HCT116 (cell line): Measurements from ENCODE around the gene GALNT2. TPM values are rescaled to one million over a fixed set of nuclear protein-coding genes. Genes with fewer than 3 reads are reported as not detected.
A peak's percentile ranks its signal among the peaks of the same experiment; 100 is the strongest.

Experiments
- ATAC-seq: fragments of 200-7000 bp; cut with Tn5 transposase; 2 replicates; pipeline ENCODE4 v1.9.1; 2020; ENCODE audit warnings: mild to moderate bottlenecking, moderate library complexity
- BruUV-seq: library from RNA; stranded (reverse); fragments of 400-500 nt; replicated peaks from 2 replicates; lab custom pipeline; 2021; lab: Mats Ljungman, UMichigan
- CTCF ChIA-PET: fragments of 300-600 bp; sonication (Branson Sonifier 250); formaldehyde crosslinking; loops from one replicate; lab custom pipeline; 2021; ENCODE audit warnings: antibody characterized with exemption; lab: Charles Lee
- POLR2A ChIA-PET: fragments of 300-600, 350-600 bp; sonication (Branson Sonifier 250); formaldehyde crosslinking; loops from one replicate; lab custom pipeline; 2021; ENCODE audit warnings: antibody characterized with exemption; lab: Charles Lee
- RAD21 ChIA-PET, 2 experiments: fragments of 300-600 bp; sonication (Branson Sonifier 250); formaldehyde crosslinking; loops; one replicate each; lab custom pipeline; 2023; ENCODE audit warnings: low total read pairs in 2 of 2; ENCODE audit not compliant: uncharacterized antibody in 2 of 2, unreplicated experiment in 2 of 2, low non-redundant PET in 1 of 2; lab: Charles Lee
- DNase-seq: peaks from one replicate; pipeline ENCODE4 v3.0.0-alpha.2; 2010; ENCODE audit warnings: low read depth, low spot score
- H2AFZ ChIP-seq: fragments of 200-600 bp; shearing (Covaris generic), sonication (generic); 2 replicates; pipeline ENCODE4 v1.6.1; 2017; ENCODE audit warnings: low read depth, mixed run types, mixed read lengths, antibody characterized with exemption, low read length; ENCODE audit not compliant: poor library complexity, severe bottlenecking
- H3K27ac ChIP-seq: 2 replicates; pipeline ENCODE4 v1.5.1; 2012; ENCODE audit warnings: low read depth, low read length
- H3K27me3 ChIP-seq: fragments of 200-600 bp; sonication (generic); 2 replicates; pipeline ENCODE4 v1.6.1; 2016; ENCODE audit warnings: mixed run types, low read length, mixed read lengths; ENCODE audit not compliant: insufficient read depth
- H3K36me3 ChIP-seq, 2 experiments: fragments of 200-500 bp in 1 of 2; fragments of 200-600 bp in 1 of 2; sonication (Bioruptor generic) in 1 of 2; sonication (generic) in 1 of 2; 2 replicates each; pipeline versions ENCODE4 v1.5.1 to v1.6.1; 2014 to 2016; ENCODE audit warnings: low read length in 2 of 2, inconsistent platforms in 1 of 2, mixed read lengths in 1 of 2, mixed run types in 1 of 2; ENCODE audit not compliant: insufficient read depth in 2 of 2, control insufficient read depth in 1 of 2
- H3K4me1 ChIP-seq, 2 experiments: fragments of 200-600 bp in 1 of 2; sonication (generic) in 1 of 2; 2 replicates each; pipeline versions ENCODE4 v1.5.1 to v1.6.1; 2012 to 2017; ENCODE audit warnings: low read length in 2 of 2, inconsistent platforms in 1 of 2, mild to moderate bottlenecking in 1 of 2, mixed read lengths in 1 of 2, mixed run types in 1 of 2, moderate library complexity in 1 of 2; ENCODE audit not compliant: insufficient read depth in 2 of 2, control insufficient read depth in 1 of 2
- H3K4me2 ChIP-seq: fragments of 200-600 bp; sonication (generic); 2 replicates; pipeline ENCODE4 v1.6.1; 2017; ENCODE audit warnings: mixed run types, low read length, mixed read lengths
- H3K4me3 ChIP-seq, 2 experiments: fragments of 200-600 bp in 1 of 2; sonication (generic) in 1 of 2; replicated peaks in 1 of 2; 2 replicates each; pipeline ENCODE4 v1.5.1; 2011 to 2016; ENCODE audit warnings: low read length in 2 of 2, control low read depth in 1 of 2, low read depth in 1 of 2, mild to moderate bottlenecking in 1 of 2, mixed read lengths in 1 of 2, mixed run types in 1 of 2
- H3K79me2 ChIP-seq: fragments of 200-600 bp; sonication (generic); 2 replicates; pipeline ENCODE4 v1.6.1; 2017; ENCODE audit warnings: mild to moderate bottlenecking, mixed run types, low read length, moderate library complexity, mixed read lengths; ENCODE audit not compliant: insufficient read depth
- H3K9ac ChIP-seq: fragments of 200-600 bp; sonication (generic); 2 replicates; pipeline ENCODE4 v1.6.1; 2016; ENCODE audit warnings: low read length, mixed read lengths
- H3K9me2 ChIP-seq: fragments of 200-600 bp; sonication (generic), shearing (Covaris generic); 2 replicates; pipeline ENCODE4 v1.6.1; 2017; ENCODE audit warnings: mixed run types, mild to moderate bottlenecking, moderate library complexity; ENCODE audit not compliant: insufficient read depth
- H3K9me3 ChIP-seq, 2 experiments: fragments of 200-500 bp in 1 of 2; fragments of 200-600 bp in 1 of 2; sonication (Bioruptor generic) in 1 of 2; sonication (generic) in 1 of 2; 2 replicates each; pipeline ENCODE4 v1.6.1; 2014 to 2017; ENCODE audit warnings: low read length in 2 of 2, mixed read lengths in 2 of 2, inconsistent platforms in 1 of 2, low read depth in 1 of 2, mild to moderate bottlenecking in 1 of 2, mixed run types in 1 of 2, moderate library complexity in 1 of 2; ENCODE audit not compliant: control insufficient read depth in 1 of 2, insufficient read depth in 1 of 2
- H4K20me1 ChIP-seq: fragments of 200-600 bp; sonication (generic), shearing (Covaris generic); 2 replicates; pipeline ENCODE4 v1.6.1; 2017; ENCODE audit warnings: mixed run types, mild to moderate bottlenecking, moderate library complexity; ENCODE audit not compliant: insufficient read depth
- JUND ChIP-seq: IDR thresholded peaks from 2 replicates; pipeline ENCODE4 v1.6.1; 2012
- POLR2A ChIP-seq: IDR thresholded peaks from 2 replicates; pipeline ENCODE4 v1.7.0; 2011; ENCODE audit warnings: borderline replicate concordance; ENCODE audit not compliant: insufficient read depth, insufficient read length; ENCODE audit errors: extremely low read depth
- RAD21 ChIP-seq: IDR thresholded peaks from 2 replicates; pipeline ENCODE4 v1.6.1; 2012; ENCODE audit warnings: low read depth, mild to moderate bottlenecking
- SP1 ChIP-seq: IDR thresholded peaks from 2 replicates; pipeline ENCODE4 v1.6.1; 2012; ENCODE audit warnings: low read depth
- ZNF274 ChIP-seq: fragments of 200-500 bp; sonication (Bioruptor generic); IDR thresholded peaks from 2 replicates; pipeline ENCODE4 v1.6.1; 2014; ENCODE audit warnings: mild to moderate bottlenecking, low read depth, low read length, inconsistent platforms
- intact Hi-C: fragments of 100-400 bp; cut with micrococcal nuclease; formaldehyde crosslinking; loops from 2 replicates; pipeline ENCODE4 v1.10.0; 2022
- total RNA-seq: library from RNA; stranded (reverse); gene quantifications from one replicate; pipeline ENCODE4 v1.2.1, GENCODE V29; 2021; ENCODE audit not compliant: unreplicated experiment
- TF ChIP-seq, protein P1 (sequence below): IDR thresholded peaks from 2 replicates; pipeline ENCODE4 v1.6.1; 2011; ENCODE audit warnings: mild to moderate bottlenecking, low read length, moderate library complexity; ENCODE audit not compliant: insufficient replicate concordance; ENCODE audit errors: extremely low read depth
- TF ChIP-seq, protein P2 (sequence below), 3 experiments: fragments of 200-600 bp in 1 of 3; sonication (generic) in 1 of 3; IDR thresholded peaks in 2 of 3; conservative IDR thresholded peaks in 1 of 3; 2 replicates each; pipeline ENCODE4 v1.5.1; 2012 to 2017; ENCODE audit warnings: low read depth in 2 of 3, low read length in 2 of 3, antibody characterized with exemption in 1 of 3, borderline replicate concordance in 1 of 3, control low read depth in 1 of 3, mild to moderate bottlenecking in 1 of 3, mixed read lengths in 1 of 3, mixed run types in 1 of 3, moderate library complexity in 1 of 3; ENCODE audit not compliant: insufficient read depth in 1 of 3
- TF ChIP-seq, protein P3 (sequence below): IDR thresholded peaks from 2 replicates; pipeline ENCODE4 v1.6.1; 2012
- TF ChIP-seq, protein P4 (sequence below): IDR thresholded peaks from 2 replicates; pipeline ENCODE4 v1.6.1; 2012
- TF ChIP-seq, protein P5 (sequence below): IDR thresholded peaks from 2 replicates; pipeline ENCODE4 v1.6.1; 2012; ENCODE audit warnings: low read depth

The GALNT2 gene
- total RNA-seq, 1 experiment from 2014 or later = 40.8 TPM

DNA sequence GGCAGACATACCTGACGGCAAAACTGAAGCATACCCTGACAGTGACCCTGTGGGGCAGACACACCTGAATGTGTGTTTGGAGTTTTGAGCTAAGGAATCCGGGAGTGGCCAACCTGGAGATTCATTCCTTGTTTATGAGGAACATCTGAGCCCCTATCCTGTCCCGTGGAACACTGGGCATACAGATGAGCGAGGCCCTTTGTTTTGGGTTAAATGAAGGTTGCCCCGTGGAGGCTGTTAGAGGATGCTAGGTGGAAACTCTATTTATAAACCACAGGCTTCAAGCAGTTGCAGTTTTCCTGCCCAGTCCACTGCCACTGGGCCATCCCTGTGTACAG is 18.1 kb downstream of the GALNT2 start:
- Histone ChIP-seq H3K27me3 (no peaks in the 10 kb centered on the region), H3K4me2 (peak overlapping the region; percentile 87), H3K9me3 (peaks cover 0 to 8% of the 10 kb centered on the region in 2 experiments; a peak in 1 of 4 replicates), H3K4me3 (peak overlapping the region in 1 of 2 experiments; percentile 39; a peak in 2 of 4 replicates), H3K36me3 (no peaks in the 10 kb centered on the region; a peak in 1 of 4 replicates), H3K27ac (peak overlapping the region; percentile 56; the same call in 1 of the 2 replicates), H3K79me2 (peaks cover 47% of the 10 kb centered on the region; the same call in 1 of the 2 replicates), H3K9me2 (no peaks in the 10 kb centered on the region), H3K4me1 (peaks cover 24 to 45% of the 10 kb centered on the region in 2 experiments), H3K9ac (peak overlapping the region; percentile 46), H4K20me1 (no peaks in the 10 kb centered on the region), H2AFZ (no peak overlapping the region)
- ChIA-PET RAD21 (interaction anchor here (0.6 to 1.1 kb wide), 2 partner anchors 82 to 97 kb away, joined by 5 to 8 read pairs; no protein-coding TSS in a partner anchor), CTCF (no interaction called here), POLR2A (no interaction called here)
- intact Hi-C loops = loop anchor here (1.0 kb wide), 1 partner anchor 19 kb away; no protein-coding TSS in a partner anchor
- TF ChIP-seq JUND = no peak
- TF ChIP-seq SP1 = no peak
- TF ChIP-seq, protein P1, sequence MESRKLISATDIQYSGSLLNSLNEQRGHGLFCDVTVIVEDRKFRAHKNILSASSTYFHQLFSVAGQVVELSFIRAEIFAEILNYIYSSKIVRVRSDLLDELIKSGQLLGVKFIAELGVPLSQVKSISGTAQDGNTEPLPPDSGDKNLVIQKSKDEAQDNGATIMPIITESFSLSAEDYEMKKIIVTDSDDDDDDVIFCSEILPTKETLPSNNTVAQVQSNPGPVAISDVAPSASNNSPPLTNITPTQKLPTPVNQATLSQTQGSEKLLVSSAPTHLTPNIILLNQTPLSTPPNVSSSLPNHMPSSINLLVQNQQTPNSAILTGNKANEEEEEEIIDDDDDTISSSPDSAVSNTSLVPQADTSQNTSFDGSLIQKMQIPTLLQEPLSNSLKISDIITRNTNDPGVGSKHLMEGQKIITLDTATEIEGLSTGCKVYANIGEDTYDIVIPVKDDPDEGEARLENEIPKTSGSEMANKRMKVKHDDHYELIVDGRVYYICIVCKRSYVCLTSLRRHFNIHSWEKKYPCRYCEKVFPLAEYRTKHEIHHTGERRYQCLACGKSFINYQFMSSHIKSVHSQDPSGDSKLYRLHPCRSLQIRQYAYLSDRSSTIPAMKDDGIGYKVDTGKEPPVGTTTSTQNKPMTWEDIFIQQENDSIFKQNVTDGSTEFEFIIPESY = no peak
- TF ChIP-seq, protein P2, sequence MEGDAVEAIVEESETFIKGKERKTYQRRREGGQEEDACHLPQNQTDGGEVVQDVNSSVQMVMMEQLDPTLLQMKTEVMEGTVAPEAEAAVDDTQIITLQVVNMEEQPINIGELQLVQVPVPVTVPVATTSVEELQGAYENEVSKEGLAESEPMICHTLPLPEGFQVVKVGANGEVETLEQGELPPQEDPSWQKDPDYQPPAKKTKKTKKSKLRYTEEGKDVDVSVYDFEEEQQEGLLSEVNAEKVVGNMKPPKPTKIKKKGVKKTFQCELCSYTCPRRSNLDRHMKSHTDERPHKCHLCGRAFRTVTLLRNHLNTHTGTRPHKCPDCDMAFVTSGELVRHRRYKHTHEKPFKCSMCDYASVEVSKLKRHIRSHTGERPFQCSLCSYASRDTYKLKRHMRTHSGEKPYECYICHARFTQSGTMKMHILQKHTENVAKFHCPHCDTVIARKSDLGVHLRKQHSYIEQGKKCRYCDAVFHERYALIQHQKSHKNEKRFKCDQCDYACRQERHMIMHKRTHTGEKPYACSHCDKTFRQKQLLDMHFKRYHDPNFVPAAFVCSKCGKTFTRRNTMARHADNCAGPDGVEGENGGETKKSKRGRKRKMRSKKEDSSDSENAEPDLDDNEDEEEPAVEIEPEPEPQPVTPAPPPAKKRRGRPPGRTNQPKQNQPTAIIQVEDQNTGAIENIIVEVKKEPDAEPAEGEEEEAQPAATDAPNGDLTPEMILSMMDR (IDR thresholded peaks at IDR 0.05 in 2 of 3, conservative IDR thresholded peaks at IDR 0.05 in 1 of 3; ENCODE audit: borderline replicate concordance in 1 of 3, insufficient read depth in 1 of 3, low read depth in 2 of 3, low read length in 2 of 3) = no peak
- TF ChIP-seq, protein P3, sequence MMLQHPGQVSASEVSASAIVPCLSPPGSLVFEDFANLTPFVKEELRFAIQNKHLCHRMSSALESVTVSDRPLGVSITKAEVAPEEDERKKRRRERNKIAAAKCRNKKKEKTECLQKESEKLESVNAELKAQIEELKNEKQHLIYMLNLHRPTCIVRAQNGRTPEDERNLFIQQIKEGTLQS = no peak; the same call in 1 of the 2 replicates
- no peak for TF ChIP-seq ZNF274
- no peak for TF ChIP-seq POLR2A
- TF ChIP-seq, protein P4, sequence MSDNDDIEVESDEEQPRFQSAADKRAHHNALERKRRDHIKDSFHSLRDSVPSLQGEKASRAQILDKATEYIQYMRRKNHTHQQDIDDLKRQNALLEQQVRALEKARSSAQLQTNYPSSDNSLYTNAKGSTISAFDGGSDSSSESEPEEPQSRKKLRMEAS = no peak
- no peak for TF ChIP-seq RAD21
- TF ChIP-seq, protein P5, sequence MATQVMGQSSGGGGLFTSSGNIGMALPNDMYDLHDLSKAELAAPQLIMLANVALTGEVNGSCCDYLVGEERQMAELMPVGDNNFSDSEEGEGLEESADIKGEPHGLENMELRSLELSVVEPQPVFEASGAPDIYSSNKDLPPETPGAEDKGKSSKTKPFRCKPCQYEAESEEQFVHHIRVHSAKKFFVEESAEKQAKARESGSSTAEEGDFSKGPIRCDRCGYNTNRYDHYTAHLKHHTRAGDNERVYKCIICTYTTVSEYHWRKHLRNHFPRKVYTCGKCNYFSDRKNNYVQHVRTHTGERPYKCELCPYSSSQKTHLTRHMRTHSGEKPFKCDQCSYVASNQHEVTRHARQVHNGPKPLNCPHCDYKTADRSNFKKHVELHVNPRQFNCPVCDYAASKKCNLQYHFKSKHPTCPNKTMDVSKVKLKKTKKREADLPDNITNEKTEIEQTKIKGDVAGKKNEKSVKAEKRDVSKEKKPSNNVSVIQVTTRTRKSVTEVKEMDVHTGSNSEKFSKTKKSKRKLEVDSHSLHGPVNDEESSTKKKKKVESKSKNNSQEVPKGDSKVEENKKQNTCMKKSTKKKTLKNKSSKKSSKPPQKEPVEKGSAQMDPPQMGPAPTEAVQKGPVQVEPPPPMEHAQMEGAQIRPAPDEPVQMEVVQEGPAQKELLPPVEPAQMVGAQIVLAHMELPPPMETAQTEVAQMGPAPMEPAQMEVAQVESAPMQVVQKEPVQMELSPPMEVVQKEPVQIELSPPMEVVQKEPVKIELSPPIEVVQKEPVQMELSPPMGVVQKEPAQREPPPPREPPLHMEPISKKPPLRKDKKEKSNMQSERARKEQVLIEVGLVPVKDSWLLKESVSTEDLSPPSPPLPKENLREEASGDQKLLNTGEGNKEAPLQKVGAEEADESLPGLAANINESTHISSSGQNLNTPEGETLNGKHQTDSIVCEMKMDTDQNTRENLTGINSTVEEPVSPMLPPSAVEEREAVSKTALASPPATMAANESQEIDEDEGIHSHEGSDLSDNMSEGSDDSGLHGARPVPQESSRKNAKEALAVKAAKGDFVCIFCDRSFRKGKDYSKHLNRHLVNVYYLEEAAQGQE = no peak
- DNase-seq (no peak), ATAC-seq (peak; percentile 59)
- BruUV-seq = no TSS peak
